NCI-H1436 (cell line): ENCODE results near the gene CISD1.

Experiments
- DNase-seq: peaks from one replicate; lab custom pipeline; 2025; lab: John Stamatoyannopoulos, UW

Gene CISD1

GRCh38 chr10:58311026-58311425, 42.1 kb downstream of the CISD1 start:
- no peak for DNase-seq

- no peak for DNase-seq
Measured at GRCh38 chr10:58316874-58317273, 47.9 kb downstream of the CISD1 start.

GRCh38 chr10:58318346-58318745, 49.4 kb downstream of the CISD1 start:
- DNase-seq, result no peak

GRCh38 chr10:58319599-58319998, 50.6 kb downstream of the CISD1 start:
- no peak for DNase-seq

- no peak for DNase-seq
Measured at GRCh38 chr10:58320351-58321049, 51.5 kb downstream of the CISD1 start.

- DNase-seq, result no peak
Measured at GRCh38 chr10:58322072-58322834, 53.3 kb downstream of the CISD1 start.

GRCh38 chr10:58322835-58323209, 53.9 kb downstream of the CISD1 start:
- no peak for DNase-seq

GRCh38 chr10:58326967-58327381, 58.0 kb downstream of the CISD1 start:
- no peak for DNase-seq

- DNase-seq, result no peak
Measured at GRCh38 chr10:58328233-58328632, 59.3 kb downstream of the CISD1 start.

GRCh38 chr10:58330431-58330830, 61.5 kb downstream of the CISD1 start:
- DNase-seq, result no peak

- no peak for DNase-seq
Measured at GRCh38 chr10:58331646-58332045, 62.7 kb downstream of the CISD1 start.

GRCh38 chr10:58334817-58335305, 65.9 kb downstream of the CISD1 start, which contains the start of gene UBE2D1:
Gene UBE2D1, plus strand, starts transcription at chr10:58335006. Its CDS starts 196 bp downstream, at chr10:58335202.
- DNase-seq, result peak; percentile 63

- DNase-seq, result no peak
Measured at GRCh38 chr10:58335306-58336005, 66.5 kb downstream of the CISD1 start.

- no peak for DNase-seq
Measured at GRCh38 chr10:58336242-58336641, 67.3 kb downstream of the CISD1 start.
